GDM1 (cell line): ENCODE data around the gene SARNP.
"Not testable (repeated sequence)": the region's sequence is repeated elsewhere in the genome, so short reads cannot be mapped to it uniquely, and the experiment has no call there.

ENCODE experiments used
- DNase-seq: peaks from one replicate; lab custom pipeline; 2025; lab: John Stamatoyannopoulos, UW

The SARNP gene

DNA sequence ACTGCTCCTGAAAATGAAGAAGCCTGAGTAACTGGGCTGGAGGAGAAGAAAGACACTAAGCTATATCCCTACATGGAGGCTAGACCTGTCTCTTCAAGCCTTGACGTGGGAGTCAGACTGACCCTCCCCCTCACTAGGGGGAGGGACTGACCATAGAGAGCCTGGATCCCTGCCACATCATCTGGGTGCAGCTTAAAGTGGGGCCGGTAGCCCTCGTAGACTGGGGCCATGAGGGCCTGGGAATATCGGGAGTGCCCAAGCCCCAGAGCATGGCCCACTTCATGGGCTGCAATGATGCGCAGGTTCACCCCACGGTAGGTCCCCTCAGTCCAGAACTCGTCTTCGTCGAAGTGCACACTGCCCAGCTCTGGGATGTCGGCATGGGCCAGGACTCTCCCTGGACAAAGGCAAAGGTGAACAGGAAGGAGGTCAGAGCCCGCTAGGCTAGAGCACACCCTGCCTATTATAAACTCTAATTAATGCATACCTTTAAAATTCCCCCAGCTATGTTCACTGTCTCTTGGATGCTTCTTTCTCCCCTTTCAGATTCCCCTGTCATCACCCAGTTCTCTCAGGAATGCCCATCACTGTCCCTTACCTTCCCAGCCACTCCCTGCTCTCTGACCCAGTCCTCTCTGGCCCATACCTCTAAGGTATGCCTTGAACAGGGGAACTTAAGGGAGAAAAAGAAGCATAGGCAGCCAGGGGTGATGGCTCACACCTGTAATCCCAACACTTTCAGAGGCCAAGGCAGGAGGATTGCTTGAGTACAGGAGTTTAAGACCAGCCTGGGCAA, 22.0 kb upstream of the SARNP start:
- DNase-seq, result no peak

GRCh38 chr12:55838361-55838760, 20.8 kb upstream of the SARNP start:
- no peak for DNase-seq

- not testable (repeated sequence) for DNase-seq
Measured at GRCh38 chr12:55834400-55834799, 16.9 kb upstream of the SARNP start.

DNA sequence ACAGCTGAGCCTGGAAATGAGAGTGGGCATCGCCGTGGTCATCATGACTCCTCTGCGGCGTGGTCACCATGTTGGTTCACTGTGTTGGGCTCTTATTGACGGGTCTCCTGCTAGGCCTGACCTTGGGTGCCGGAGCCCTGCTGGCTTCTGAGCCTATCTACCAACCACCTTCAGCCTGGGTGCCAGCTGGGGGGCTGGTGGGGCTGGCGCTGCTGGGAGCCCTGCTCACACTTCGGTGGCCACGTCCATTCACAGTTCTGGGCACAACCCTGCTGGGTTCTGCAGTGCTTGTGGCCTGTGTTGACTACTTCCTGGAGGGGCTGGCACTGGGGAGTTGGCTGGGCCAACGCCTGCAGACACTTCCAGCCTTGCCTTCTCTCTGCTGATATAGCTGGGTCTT, 15.5 kb upstream of the SARNP start:
- DNase-seq, result no peak

- no peak for DNase-seq
Measured at GRCh38 chr12:55831447-55831815, 13.9 kb upstream of the SARNP start.

DNA sequence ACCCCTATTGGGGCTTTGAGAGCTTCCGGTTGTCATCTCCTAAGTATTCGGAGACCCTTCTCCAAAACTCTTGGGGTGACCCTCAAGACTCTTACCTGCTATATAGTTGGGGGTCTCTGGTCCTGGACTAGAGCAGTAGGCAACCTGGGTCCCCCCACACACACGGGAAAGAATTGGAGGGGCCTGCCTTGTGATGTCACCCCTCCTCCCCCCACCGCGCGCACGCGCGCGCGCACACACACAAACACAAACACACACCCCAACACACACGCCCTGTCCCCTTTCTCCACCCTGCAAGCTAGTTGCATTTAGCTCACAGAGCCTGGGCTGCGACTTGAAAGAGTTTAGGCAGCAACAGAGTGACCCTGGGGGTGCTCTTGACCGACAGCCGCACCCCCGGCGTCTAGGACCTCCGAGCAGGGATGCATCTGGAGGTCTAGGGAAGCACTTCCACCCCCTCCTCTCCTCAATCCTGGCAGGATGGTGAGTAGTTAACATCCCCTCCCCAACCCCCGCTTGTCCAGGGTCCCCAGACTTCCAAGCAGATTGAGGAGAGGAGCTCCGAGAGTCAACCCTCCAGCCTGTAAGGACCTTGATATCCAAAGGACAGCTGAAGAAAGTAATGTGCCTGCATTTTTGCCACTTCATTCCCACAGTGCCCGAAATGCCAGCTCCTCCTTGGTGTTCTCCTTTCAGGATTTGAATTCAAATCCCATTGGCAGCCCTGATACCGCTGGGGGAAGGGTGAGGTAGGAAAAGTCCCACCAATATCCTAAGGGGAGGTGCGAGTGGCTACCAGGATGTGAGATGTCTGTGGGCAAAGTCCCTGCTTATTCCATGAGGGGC, 13.3 kb upstream of the SARNP start:
- peak; percentile 33 for DNase-seq

DNA sequence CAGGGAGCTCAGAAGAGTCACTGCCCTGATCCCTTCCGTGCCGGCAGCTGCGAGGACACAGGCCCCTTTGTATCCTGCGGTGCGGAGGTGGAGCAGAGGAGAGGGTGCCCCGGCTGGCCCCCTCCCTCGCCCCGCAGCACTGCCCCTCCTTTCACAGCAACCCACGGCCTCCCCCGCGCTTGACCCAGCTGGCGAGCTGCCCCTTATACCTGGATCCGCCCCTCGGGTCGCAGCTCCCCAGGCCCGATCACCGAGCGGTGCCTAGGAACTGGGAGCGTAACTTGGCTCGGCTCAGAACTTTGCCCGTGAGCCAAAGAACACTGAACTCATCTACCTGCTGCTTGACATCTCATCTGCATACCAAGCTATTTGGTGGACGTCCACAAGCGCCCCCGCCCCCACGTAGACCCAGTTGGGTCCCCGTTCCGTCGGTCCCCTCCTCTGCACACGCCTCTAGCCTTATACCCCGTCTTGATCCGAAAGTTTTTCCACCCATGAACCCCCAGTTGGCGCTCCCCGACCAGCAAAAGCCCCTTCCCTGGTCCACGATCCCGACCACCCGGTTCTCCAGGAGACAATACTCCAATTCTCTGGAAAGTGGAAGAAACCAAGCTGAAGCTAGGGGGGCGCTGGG, 12.6 kb upstream of the SARNP start:
- no peak for DNase-seq

DNA sequence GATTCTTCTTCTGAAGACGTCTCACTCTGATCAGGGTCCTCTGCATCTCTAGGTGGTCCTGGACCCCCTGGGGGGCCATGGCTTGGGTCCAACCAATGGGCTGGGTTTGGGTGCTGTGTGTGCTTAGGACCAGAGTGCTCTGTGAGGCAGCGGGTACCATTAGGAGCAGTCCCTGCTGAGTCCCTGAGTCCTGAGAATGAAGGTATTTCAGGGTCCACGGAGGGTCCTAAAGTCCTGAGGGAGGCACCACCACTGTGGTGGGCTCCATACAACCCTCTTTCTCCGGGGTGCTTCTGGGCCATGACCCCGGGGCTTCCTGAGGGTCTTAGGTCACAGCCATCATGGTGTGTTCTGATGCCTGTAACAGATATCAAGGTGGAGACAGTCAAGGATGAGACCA, 10.8 kb upstream of the SARNP start:
- no peak for DNase-seq

GRCh38 chr12:55827806-55828205, 10.3 kb upstream of the SARNP start:
- no peak for DNase-seq

GRCh38 chr12:55824726-55825125, 7.2 kb upstream of the SARNP start:
- DNase-seq, result no peak

DNA sequence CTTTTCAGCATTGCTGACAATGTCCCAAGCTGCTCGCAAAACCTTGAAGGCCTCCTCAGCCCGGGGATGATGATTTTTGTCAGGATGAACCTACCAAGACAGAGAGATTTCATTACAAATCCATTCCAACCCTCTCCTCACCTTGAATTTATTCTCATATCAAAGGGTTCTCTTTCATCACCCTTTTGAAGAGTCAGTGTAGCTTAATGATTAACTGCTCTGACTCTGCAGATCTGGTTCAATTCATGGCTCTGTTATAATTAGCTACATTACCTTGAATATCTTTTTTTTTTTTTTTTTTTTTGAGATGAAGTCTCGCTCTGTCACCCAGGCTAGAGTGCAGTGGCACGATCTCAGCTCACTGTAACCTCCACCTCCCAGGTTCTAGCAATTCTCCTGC, 5.9 kb upstream of the SARNP start:
- DNase-seq, result no peak

DNA sequence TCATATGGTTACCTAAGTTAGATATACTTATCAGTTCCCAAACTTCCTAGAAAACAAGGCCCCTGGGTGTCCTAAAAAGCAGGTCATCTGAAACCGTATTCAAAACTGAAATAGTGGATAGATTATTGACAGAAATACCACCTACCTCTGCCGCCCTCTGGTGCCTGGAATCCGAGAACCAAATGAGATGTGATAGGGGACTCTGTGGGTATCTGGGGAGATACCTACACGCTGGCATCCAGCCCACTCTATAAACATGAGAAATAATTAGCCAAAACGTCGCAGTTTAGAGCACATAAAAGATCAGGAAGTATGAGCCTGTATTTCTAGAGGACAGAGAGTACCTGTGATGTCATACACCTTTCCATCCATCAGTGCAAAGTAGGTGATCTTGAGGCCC, 4.7 kb upstream of the SARNP start:
- DNase-seq, result no peak

GRCh38 chr12:55820679-55821078, 3.2 kb upstream of the SARNP start:
- DNase-seq, result no peak

DNA sequence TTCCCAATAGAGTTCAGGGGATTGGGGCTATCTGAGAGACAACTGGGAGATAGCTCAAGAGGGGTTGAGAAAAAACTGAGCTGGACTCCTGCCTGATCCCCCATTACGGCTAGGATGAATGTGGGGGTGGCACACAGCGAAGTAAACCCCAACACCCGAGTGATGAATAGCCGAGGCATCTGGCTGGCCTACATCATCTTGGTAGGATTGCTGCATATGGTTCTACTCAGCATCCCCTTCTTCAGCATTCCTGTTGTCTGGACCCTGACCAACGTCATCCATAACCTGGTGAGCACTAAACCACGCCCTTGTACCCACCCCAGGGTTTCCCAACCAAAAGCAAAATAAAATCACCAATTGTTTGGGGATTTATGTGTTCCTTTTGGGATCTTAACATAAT, 1.4 kb upstream of the SARNP start:
- DNase-seq, result no peak

DNA sequence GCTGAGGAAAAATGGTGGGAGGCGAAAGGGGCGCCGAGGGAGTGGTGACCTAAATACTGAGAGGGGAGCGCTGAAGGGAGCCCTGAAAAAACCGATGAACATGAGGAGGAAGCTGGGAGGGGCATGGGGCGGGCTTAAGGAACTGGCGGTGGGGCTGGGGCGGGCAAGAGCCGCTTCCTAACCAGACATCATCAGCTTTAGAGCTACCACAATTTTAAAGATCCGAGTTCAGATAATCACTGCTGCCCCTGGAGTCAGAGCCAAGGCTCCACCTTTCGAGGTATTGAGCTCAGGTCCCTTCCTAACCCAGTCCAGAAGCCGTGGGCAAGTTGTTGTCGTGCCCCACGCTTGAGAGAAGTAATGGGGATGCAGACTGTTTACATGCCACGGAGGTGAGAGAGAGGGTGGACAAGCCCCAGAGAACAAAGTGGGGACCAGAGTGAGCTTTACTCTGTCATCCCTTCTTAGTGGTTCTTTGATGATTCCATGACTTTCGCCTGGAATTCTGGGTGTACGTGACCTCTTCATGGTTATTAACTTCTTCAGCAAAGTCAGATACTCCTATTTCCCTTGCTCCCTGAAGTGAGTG, 710 bp upstream of the SARNP start:
- DNase-seq, result no peak

DNA sequence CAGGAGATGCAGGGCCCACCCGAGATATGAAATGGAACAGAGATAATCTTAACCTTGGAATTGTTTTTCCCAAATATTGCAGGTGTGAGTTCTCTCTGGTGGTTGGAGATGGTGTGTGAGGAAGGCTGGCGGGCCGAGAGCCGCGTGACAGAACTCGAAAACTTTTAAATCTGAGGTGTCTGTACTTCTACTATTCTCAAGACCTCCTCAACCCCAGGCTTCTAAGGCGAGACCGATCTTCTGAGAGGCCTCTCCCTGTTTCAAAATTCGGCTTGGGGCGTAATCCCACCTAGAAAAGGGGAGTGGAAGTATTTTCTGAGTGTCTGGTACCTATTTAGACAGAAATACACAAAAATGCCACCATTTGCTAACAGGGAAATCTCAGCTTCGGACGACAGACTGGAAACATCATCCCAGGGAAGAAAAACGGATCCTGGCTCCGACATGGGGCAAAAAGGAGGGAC, 611 bp downstream of the SARNP start:
- no peak for DNase-seq

DNA sequence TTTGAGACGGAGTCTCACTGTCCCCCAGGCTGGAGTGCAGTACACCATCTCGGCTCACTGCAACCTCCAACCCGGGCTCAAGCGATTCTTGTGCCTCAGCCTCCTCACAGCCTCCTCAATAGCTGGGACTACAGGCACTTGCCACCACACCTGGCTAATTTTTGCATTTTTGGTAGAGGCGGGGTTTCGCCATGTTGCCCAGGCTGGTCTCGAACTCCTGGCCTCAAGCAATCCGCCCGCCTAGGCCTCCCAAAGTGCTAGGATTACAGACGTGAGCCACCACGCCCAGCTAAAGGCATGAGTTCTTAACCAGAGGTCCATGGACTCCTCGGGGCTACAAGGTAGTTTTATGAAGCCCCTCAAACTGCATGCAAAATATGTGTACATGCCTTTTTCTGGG, 2.1 kb downstream of the SARNP start:
- no peak for DNase-seq

GRCh38 chr12:55814257-55814656, 3.3 kb downstream of the SARNP start:
- no peak for DNase-seq

- no peak for DNase-seq
Measured at GRCh38 chr12:55812088-55812487, 5.4 kb downstream of the SARNP start.

- no peak for DNase-seq
Measured at GRCh38 chr12:55809274-55809673, 8.2 kb downstream of the SARNP start.

DNA sequence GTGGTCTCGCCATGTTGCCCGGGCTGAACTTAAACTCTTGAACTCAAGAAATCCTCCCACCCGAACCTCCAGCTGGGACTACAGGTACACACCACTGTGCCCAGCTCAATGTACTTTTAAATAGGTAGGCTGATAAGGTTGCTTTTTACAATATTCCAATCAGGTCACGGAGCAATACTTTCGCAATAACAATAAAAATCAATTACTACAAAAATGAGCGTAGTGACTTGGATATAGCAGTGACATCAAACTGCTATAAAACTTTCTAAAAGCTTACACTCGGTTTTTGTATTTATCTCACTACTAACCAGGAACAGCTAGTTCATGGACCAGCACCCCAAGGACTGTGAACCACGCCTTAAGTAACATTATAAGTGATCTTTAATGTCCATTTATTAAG, 10.5 kb downstream of the SARNP start:
- DNase-seq, result no peak

DNA sequence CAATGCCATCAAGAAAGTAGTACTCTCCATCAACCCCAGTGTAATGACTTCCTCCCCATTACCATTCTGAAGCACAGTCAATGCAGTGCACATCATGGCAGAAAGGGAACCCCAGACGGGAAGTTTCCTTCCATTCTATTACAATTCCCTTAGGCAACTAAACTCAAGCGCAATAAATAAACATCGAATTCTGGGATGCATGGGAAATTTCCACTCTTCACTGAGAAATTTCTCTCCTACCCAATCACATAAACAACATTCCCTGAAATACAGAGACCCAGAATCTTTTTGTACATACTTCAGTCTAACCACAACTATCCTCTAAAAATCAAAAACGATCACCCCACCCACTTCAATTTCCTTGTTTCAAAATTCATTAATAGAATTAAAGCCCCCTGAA, 20.0 kb downstream of the SARNP start:
- DNase-seq, result no peak

- peak; percentile 1 for DNase-seq
Measured at GRCh38 chr12:55797068-55797467, 20.5 kb downstream of the SARNP start.
